HepG2 (cell line): ENCODE measurements around the gene AANAT. TPM values are rescaled to one million over a fixed set of nuclear protein-coding genes. Genes with fewer than 3 reads are reported as not detected.
A peak's percentile ranks its signal among the peaks of the same experiment; 100 is the strongest.

Experiments used
- BCLAF1 ChIP-seq: fragments of 450-650 bp; IDR thresholded peaks from 2 replicates; pipeline ENCODE4 v1.6.1; 2017; ENCODE audit warnings: mild to moderate bottlenecking
- BRF2 ChIP-seq: sonication (generic); formaldehyde crosslinking; IDR thresholded peaks from 2 replicates; pipeline ENCODE4 v1.8.1; 2022; ENCODE audit warnings: mild to moderate bottlenecking, missing genetic modification reagents
- MLXIP ChIP-seq: sonication (generic); formaldehyde crosslinking; IDR thresholded peaks from 2 replicates; pipeline ENCODE4 v1.9.0; 2021; ENCODE audit warnings: missing genetic modification reagents, borderline replicate concordance
- NFE2 ChIP-seq: sonication (generic); formaldehyde crosslinking; IDR thresholded peaks from 2 replicates; pipeline ENCODE4 v1.4.0; 2020; ENCODE audit warnings: missing genetic modification reagents
- RERE ChIP-seq: IDR thresholded peaks from 2 replicates; pipeline ENCODE4 v1.6.1; 2016; ENCODE audit warnings: low read depth, missing genetic modification reagents, missing compliant biosample characterization
- RXRB ChIP-seq: IDR thresholded peaks from 2 replicates; pipeline ENCODE4 v1.6.1; 2016; ENCODE audit warnings: borderline replicate concordance, missing genetic modification reagents, missing compliant biosample characterization
- SMARCC2 ChIP-seq: fragments of 450-650 bp; IDR thresholded peaks from 2 replicates; pipeline ENCODE4 v1.6.1; 2017; ENCODE audit warnings: antibody characterized with exemption, mild to moderate bottlenecking
- TAF1 ChIP-seq: sonication (generic); formaldehyde crosslinking; IDR thresholded peaks from 2 replicates; pipeline ENCODE4 v1.4.0; 2020; ENCODE audit warnings: missing genetic modification reagents
- TFDP1 ChIP-seq: IDR thresholded peaks from 2 replicates; pipeline ENCODE4 v1.6.1; 2016; ENCODE audit warnings: missing compliant biosample characterization, missing genetic modification reagents, borderline replicate concordance
- TOE1 ChIP-seq: sonication (generic); formaldehyde crosslinking; IDR thresholded peaks from 2 replicates; pipeline ENCODE4 v1.4.0; 2020; ENCODE audit warnings: mild to moderate bottlenecking, missing genetic modification reagents
- ZNF274 ChIP-seq: sonication (generic); formaldehyde crosslinking; IDR thresholded peaks from 2 replicates; pipeline ENCODE4 v1.5.1; 2020; ENCODE audit warnings: mild to moderate bottlenecking, missing genetic modification reagents
- ZNF335 ChIP-seq: sonication (generic); formaldehyde crosslinking; IDR thresholded peaks from 2 replicates; pipeline ENCODE4 v1.4.0; 2020; ENCODE audit warnings: missing genetic modification reagents
- ZNF44 ChIP-seq: sonication (generic); formaldehyde crosslinking; IDR thresholded peaks from 2 replicates; pipeline ENCODE4 v1.5.1; 2020; ENCODE audit warnings: mild to moderate bottlenecking, missing genetic modification reagents
- ZNF670 ChIP-seq: sonication (generic); formaldehyde crosslinking; IDR thresholded peaks from 2 replicates; pipeline ENCODE4 v1.8.0; 2022; ENCODE audit warnings: mild to moderate bottlenecking, missing genetic modification reagents, borderline replicate concordance
- ZNF672 ChIP-seq: sonication (generic); formaldehyde crosslinking; IDR thresholded peaks from 2 replicates; pipeline ENCODE4 v1.8.1; 2022; ENCODE audit warnings: missing genetic modification reagents
- ZSCAN21 ChIP-seq: sonication (generic); formaldehyde crosslinking; IDR thresholded peaks from 2 replicates; pipeline ENCODE4 v1.8.0; 2022; ENCODE audit warnings: mild to moderate bottlenecking, missing genetic modification reagents, moderate library complexity, borderline replicate concordance
- ZSCAN29 ChIP-seq: sonication (generic); formaldehyde crosslinking; conservative IDR thresholded peaks from 2 replicates; pipeline ENCODE4 v1.4.0; 2020; ENCODE audit warnings: mild to moderate bottlenecking, missing genetic modification reagents
- polyA plus RNA-seq, 8 experiments: library from polyadenylated mRNA; depleted of rRNA in 3 of 8; stranded (reverse) in 7 of 8; unstranded in 1 of 8; fragments of >200 nt; fragmentation: Illumina TruSeq in 4 of 8; extraction: Trizol in 4 of 8; gene quantifications; 2 replicates each; pipeline versions ENCODE4 v1.2.1 to v1.2.3, GENCODE V29; 2011 to 2016; ENCODE audit warnings: low read depth in 4 of 8, missing spikeins in 1 of 8, mixed read lengths in 1 of 8; ENCODE audit not compliant: insufficient read depth in 1 of 8
- total RNA-seq, 5 experiments: library from RNA; depleted of rRNA; stranded (reverse); fragments of >200 nt; fragmentation: Illumina TruSeq; extraction: Trizol; gene quantifications; 2 replicates each; pipeline ENCODE4 v1.2.3, GENCODE V29; 2016; ENCODE audit warnings: low read depth in 1 of 5

AANAT gene
- total and polyA plus RNA-seq, 2 of the 13 experiments (the other 11 are each of a cell fraction or from before 2014, with no cell fraction given), result 0.07 TPM; not detected in 1

GRCh38 chr17:76484228-76484725, 16.9 kb downstream of the AANAT start (continued):
- TF ChIP-seq ZSCAN21 (0 out of 2 replicates have a peak, but pooled peaks have one; percentile 55), ZNF44 (CRISPR knock-in tag) (no peak), NFE2 (no peak), ZNF672 (CRISPR knock-in tag) (no peak), RERE (no peak), TFDP1 (CRISPR knock-in tag) (no peak), MLXIP (CRISPR knock-in tag) (no peak), BRF2 (CRISPR knock-in tag) (no peak), ZNF335 (CRISPR knock-in tag) (no peak), ZNF670 (no peak), ZSCAN29 (CRISPR knock-in tag) (no peak), BCLAF1 (no peak), ZNF274 (CRISPR knock-in tag) (0 out of 2 replicates have a peak, but pooled peaks have one; percentile 68), TAF1 (CRISPR knock-in tag) (no peak), TOE1 (CRISPR knock-in tag) (no peak), RXRB (no peak), SMARCC2 (no peak)
